Smooth muscle cell (in vitro differentiated cells): ENCODE results near the gene AEN. TPM values are rescaled to one million over a fixed set of nuclear protein-coding genes. Genes with fewer than 3 reads are reported as not detected.
"Not testable (repeated sequence)": the region's sequence is repeated elsewhere in the genome, so short reads cannot be mapped to it uniquely, and the experiment has no call there.

Experiments used
- DNase-seq: peaks from one replicate; lab custom pipeline; 2025; ENCODE audit not compliant: unreplicated experiment; lab: John Stamatoyannopoulos, UW
- H2AFZ ChIP-seq: fragments of 200-600 bp; sonication (generic); 2 replicates; pipeline ENCODE4 v1.6.0; 2016; ENCODE audit warnings: antibody characterized with exemption, low read depth, mild to moderate bottlenecking
- H3F3A ChIP-seq: fragments of 200-600 bp; sonication (generic); 2 replicates; pipeline ENCODE4 v1.6.0; 2017; ENCODE audit warnings: antibody characterized with exemption, low read depth
- H3K27ac ChIP-seq: fragments of 200-600 bp; sonication (generic); 2 replicates; pipeline ENCODE4 v1.5.1; 2016; ENCODE audit warnings: low read depth, mild to moderate bottlenecking
- H3K27me3 ChIP-seq: fragments of 200-600 bp; sonication (generic); 2 replicates; pipeline ENCODE4 v1.6.1; 2016; ENCODE audit warnings: low read depth, mild to moderate bottlenecking
- H3K36me3 ChIP-seq: fragments of 200-600 bp; sonication (generic); 2 replicates; pipeline ENCODE4 v1.5.1; 2016; ENCODE audit warnings: low read depth
- H3K4me1 ChIP-seq: fragments of 200-600 bp; sonication (generic); 2 replicates; pipeline ENCODE4 v1.5.1; 2016; ENCODE audit warnings: low read depth
- H3K4me2 ChIP-seq: fragments of 200-600 bp; sonication (generic); 2 replicates; pipeline ENCODE4 v1.6.0; 2016; ENCODE audit warnings: mild to moderate bottlenecking
- H3K4me3 ChIP-seq: fragments of 200-600 bp; sonication (generic); 2 replicates; pipeline ENCODE4 v1.5.1; 2016; ENCODE audit warnings: mild to moderate bottlenecking
- H3K79me2 ChIP-seq: fragments of 200-600 bp; sonication (generic); 2 replicates; pipeline ENCODE4 v1.6.0; 2016; ENCODE audit warnings: low read depth, mild to moderate bottlenecking
- H3K9ac ChIP-seq: fragments of 200-600 bp; sonication (generic); 2 replicates; pipeline ENCODE4 v1.6.0; 2016; ENCODE audit warnings: low read depth
- H3K9me3 ChIP-seq: fragments of 200-600 bp; sonication (generic); replicated peaks from 2 replicates; pipeline ENCODE4 v1.5.1; 2016; ENCODE audit warnings: low read depth
- H4K20me1 ChIP-seq: fragments of 200-600 bp; sonication (generic); 2 replicates; pipeline ENCODE4 v1.6.0; 2016; ENCODE audit warnings: low read depth
- WGBS: methylation state at CpG from one replicate; pipeline ENCODE4 v1.1.7; 2016; ENCODE audit warnings: low lambda C conversion rate; 5-methylcytosine and 5-hydroxymethylcytosine counted together
- polyA plus RNA-seq: library from polyadenylated mRNA; unstranded; fragments of >200 nt; fragmentation: Nextera tagmentation; extraction: Ambion mirVana; gene quantifications from 2 replicates; pipeline ENCODE4 v1.2.1, GENCODE V29; 2016
- total RNA-seq: library from RNA; depleted of rRNA; stranded (reverse); fragments of >200 nt; gene quantifications from 2 replicates; pipeline ENCODE4 v1.2.3, GENCODE V29; 2014
- TF ChIP-seq, protein P1 (sequence below): fragments of 200-600 bp; sonication (generic); IDR thresholded peaks from 2 replicates; pipeline ENCODE4 v1.5.1; 2017; ENCODE audit warnings: borderline replicate concordance, mild to moderate bottlenecking, antibody characterized with exemption; ENCODE audit not compliant: insufficient read depth, poor library complexity, severe bottlenecking

Gene AEN
- total and polyA plus RNA-seq, 2 experiments from 2014 or later: 44.5 to 57.6 TPM

DNA sequence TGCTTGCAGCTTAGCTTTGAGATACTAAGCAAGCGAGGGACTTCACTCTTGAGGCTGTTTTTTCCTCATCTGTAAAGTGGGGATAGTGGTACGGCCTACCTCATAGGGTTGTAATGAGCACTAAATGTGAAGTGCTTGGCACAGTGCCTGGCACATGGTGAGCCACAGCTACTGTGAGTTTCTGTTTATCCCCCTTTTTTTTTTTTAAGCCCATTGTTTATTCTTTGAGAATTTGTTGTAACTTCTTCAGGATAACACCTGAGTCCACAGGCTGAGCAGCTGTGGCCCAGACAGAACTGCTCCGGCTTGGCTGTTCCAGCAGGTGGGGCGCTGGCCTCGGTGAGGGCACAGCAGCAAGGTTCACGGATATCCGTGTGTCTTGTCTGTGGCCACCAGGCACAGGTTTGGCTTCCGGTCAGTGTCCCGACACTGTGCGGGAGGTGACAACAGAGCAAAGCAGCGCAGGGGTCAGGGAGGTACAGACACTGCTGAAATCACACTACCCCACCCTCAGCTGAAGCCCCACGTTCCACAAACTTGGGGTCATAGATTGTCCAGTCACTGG, 10.4 kb downstream of the AEN start:
- Histone ChIP-seq H2AFZ (no peak overlapping the region), H4K20me1 (peaks cover 82% of the 10 kb centered on the region), H3K27me3 (no peaks in the 10 kb centered on the region), H3K27ac (no peak overlapping the region), H3K9me3 (no peaks in the 10 kb centered on the region), H3K79me2 (peaks cover 30% of the 10 kb centered on the region), H3K4me3 (no peak overlapping the region), H3K9ac (no peak overlapping the region), H3F3A (peaks cover 8% of the 10 kb centered on the region), H3K4me2 (no peak overlapping the region), H3K36me3 (peaks cover 6% of the 10 kb centered on the region), H3K4me1 (no peaks in the 10 kb centered on the region)
- WGBS: 97% methylated on average over 12 of the region's 12 CpGs
- TF ChIP-seq, protein P1, sequence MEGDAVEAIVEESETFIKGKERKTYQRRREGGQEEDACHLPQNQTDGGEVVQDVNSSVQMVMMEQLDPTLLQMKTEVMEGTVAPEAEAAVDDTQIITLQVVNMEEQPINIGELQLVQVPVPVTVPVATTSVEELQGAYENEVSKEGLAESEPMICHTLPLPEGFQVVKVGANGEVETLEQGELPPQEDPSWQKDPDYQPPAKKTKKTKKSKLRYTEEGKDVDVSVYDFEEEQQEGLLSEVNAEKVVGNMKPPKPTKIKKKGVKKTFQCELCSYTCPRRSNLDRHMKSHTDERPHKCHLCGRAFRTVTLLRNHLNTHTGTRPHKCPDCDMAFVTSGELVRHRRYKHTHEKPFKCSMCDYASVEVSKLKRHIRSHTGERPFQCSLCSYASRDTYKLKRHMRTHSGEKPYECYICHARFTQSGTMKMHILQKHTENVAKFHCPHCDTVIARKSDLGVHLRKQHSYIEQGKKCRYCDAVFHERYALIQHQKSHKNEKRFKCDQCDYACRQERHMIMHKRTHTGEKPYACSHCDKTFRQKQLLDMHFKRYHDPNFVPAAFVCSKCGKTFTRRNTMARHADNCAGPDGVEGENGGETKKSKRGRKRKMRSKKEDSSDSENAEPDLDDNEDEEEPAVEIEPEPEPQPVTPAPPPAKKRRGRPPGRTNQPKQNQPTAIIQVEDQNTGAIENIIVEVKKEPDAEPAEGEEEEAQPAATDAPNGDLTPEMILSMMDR: no peak
- DNase-seq: no peak

DNA sequence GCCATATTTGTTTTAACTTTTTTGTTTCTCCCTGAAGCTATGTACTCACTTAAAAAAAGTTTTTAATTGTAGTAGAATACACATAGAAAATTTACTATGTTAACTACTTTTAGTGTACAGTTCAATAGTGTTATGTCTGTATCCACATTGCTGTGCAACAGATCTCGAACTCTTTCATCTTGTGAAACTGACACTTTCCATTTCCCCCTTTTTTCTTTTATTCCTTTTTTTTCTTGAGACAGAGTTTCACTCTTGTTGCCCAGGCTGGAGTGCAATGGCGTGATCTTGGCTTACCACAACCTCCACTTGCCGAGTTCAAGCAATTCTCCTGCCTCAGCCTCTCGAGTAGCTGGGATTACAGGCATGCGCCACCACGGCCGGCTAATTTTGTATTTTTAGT, 11.7 kb downstream of the AEN start:
- H3F3A ChIP-seq: peaks cover 13% of the 10 kb centered on the region
- not testable (repeated sequence) for H3K4me3 ChIP-seq, H3K36me3 ChIP-seq, DNase-seq, H2AFZ ChIP-seq, H3K4me1 ChIP-seq, H3K27ac ChIP-seq, H3K4me2 ChIP-seq, H3K9me3 ChIP-seq, H3K9ac ChIP-seq, H3K27me3 ChIP-seq
- 91% methylated on average over 7 of the region's 7 CpGs for WGBS
- peaks cover 17% of the 10 kb centered on the region for H3K79me2 ChIP-seq
- peaks cover 70% of the 10 kb centered on the region for H4K20me1 ChIP-seq

DNA sequence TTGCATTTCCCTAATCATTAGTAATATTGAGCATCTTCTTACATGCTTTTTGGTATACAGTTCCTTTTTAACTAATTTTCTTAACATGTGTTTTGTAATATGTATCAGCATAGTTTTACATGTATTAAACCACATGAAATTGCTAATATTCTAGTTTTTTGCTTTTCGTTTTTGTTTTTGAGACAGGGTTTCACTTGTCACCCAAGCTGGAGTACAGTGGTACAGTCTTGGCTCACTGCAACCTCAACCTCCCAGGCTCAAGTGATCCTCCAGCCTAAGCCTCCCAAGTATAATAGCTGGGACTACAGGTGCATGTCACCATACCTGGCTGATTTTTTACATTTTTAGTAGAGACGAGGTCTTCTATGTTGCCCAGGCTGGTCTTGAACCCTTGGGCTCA, 13.3 kb downstream of the AEN start:
- Histone ChIP-seq H3F3A (peaks cover 17% of the 10 kb centered on the region), H3K27me3 (no peaks in the 10 kb centered on the region), H3K9me3 (no peaks in the 10 kb centered on the region), H4K20me1 (peaks cover 53% of the 10 kb centered on the region), H2AFZ (no peak overlapping the region), H3K36me3 (peaks cover 6% of the 10 kb centered on the region), H3K79me2 (peaks cover 4% of the 10 kb centered on the region), H3K9ac (no peak overlapping the region), H3K4me1 (peaks cover 9% of the 10 kb centered on the region), H3K4me3 (no peak overlapping the region), H3K27ac (no peak overlapping the region), H3K4me2 (no peak overlapping the region)
- TF ChIP-seq, protein P1: no peak
- no peak for DNase-seq
- 100% methylated on average over 2 of the region's 2 CpGs for WGBS

DNA sequence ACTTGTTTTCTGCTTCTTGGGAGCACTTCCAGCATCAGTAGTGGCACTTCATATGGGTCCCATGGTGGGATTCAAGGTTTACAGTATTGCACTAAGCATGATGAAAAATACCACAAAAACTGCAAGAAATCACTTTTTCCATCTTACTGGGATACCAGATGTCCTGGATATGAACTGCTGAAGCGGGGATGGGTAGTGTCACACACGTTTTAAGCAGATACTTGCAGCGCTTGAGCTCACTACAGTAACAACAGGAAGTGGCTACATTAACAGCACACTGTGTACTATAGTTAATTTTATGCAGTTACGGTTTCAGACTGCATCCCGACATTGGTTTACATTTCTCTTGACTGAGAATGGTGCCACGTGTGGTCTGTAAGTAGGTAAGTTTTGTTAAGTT, 14.2 kb downstream of the AEN start:
- peak overlapping the region; percentile 72 for H3K27ac ChIP-seq
- WGBS: 78% methylated on average over 6 of the region's 6 CpGs

More for the DNA sequence above, 14.2 kb downstream of the AEN start:
- Histone ChIP-seq H3K4me3 (no peak overlapping the region), H2AFZ (no peak overlapping the region), H3K79me2 (no peaks in the 10 kb centered on the region), H4K20me1 (peaks cover 45% of the 10 kb centered on the region), H3K4me1 (peaks cover 9% of the 10 kb centered on the region), H3K36me3 (peaks cover 6% of the 10 kb centered on the region), H3K9ac (no peak overlapping the region), H3F3A (peaks cover 17% of the 10 kb centered on the region), H3K9me3 (no peaks in the 10 kb centered on the region), H3K4me2 (no peak overlapping the region), H3K27me3 (no peaks in the 10 kb centered on the region)
- no peak for DNase-seq
- TF ChIP-seq, protein P1: no peak
